Measurements from ENCODE around the gene CCDC85B. TPM values are rescaled to one million over a fixed set of nuclear protein-coding genes. Genes with fewer than 3 reads are reported as not detected.
A peak's percentile ranks its signal among the peaks of the same experiment; 100 is the strongest.

Gene CCDC85B
- total and polyA plus RNA-seq, 2 of the 13 experiments (the other 11 are each of a cell fraction or from before 2014, with no cell fraction given), result 8.2 to 19.5 TPM

DNA sequence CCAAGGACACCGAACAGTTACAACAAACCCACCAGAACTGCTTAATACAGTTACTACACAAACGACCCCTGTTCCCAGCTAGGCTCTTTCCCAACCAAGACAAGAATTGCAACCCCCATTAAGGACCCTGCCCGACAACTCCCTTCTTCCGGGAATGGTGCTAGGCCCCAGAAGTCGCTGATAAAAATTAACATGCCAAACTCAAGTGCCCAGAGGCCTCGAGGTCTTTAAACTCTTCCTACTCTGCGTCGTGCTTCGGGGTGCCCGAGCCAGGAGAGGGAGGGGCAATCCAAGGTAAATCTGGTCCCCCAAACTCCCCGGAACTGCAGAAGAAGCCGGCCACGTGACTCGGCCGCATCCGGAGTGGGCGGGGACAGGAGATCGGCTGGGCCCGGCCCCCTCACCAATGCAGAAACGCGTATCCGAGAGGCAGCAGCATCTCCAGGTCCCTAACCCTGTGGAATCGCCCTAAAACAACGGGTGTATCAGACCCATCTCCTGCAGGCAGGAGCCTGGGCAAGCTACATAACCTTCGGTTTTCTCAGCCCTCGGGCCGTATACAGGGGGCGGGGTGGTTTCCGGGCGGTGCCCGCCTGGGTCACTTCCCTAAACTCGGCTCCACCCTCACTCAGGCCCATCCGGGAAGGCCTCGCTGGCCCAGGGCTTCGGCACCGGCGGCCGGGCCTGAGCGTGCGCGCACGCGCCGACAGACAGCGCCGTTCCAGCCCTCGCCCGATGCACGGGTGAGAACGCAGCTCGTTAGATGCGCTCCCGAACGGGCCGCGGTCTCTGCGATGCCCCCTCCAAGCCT lies 33.6 kb upstream of the CCDC85B start (continued):
- no peak for TF ChIP-seq ZNF670 (CRISPR knock-in tag; IDR thresholded peaks at IDR 0.05; ENCODE audit: borderline replicate concordance)
- 0 out of 2 replicates have a peak, but pooled peaks have one; percentile 11 for TF ChIP-seq ZNF792 (CRISPR knock-in tag; IDR thresholded peaks at IDR 0.05)
- TF ChIP-seq FOXP1 (IDR thresholded peaks at IDR 0.05), result no peak
- TF ChIP-seq FOXP1 (CRISPR knock-in tag; IDR thresholded peaks at IDR 0.05), result no peak
- no peak for TF ChIP-seq ZNF12 (CRISPR knock-in tag; IDR thresholded peaks at IDR 0.05)
- TF ChIP-seq GPN1 (CRISPR knock-in tag; IDR thresholded peaks at IDR 0.05; ENCODE audit: borderline replicate concordance), result no peak
- TF ChIP-seq ZNF225 (CRISPR knock-in tag; IDR thresholded peaks at IDR 0.05), result no peak
- TF ChIP-seq, protein P1, sequence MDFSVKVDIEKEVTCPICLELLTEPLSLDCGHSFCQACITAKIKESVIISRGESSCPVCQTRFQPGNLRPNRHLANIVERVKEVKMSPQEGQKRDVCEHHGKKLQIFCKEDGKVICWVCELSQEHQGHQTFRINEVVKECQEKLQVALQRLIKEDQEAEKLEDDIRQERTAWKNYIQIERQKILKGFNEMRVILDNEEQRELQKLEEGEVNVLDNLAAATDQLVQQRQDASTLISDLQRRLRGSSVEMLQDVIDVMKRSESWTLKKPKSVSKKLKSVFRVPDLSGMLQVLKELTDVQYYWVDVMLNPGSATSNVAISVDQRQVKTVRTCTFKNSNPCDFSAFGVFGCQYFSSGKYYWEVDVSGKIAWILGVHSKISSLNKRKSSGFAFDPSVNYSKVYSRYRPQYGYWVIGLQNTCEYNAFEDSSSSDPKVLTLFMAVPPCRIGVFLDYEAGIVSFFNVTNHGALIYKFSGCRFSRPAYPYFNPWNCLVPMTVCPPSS (IDR thresholded peaks at IDR 0.05), result no peak
- TF ChIP-seq, protein P2, sequence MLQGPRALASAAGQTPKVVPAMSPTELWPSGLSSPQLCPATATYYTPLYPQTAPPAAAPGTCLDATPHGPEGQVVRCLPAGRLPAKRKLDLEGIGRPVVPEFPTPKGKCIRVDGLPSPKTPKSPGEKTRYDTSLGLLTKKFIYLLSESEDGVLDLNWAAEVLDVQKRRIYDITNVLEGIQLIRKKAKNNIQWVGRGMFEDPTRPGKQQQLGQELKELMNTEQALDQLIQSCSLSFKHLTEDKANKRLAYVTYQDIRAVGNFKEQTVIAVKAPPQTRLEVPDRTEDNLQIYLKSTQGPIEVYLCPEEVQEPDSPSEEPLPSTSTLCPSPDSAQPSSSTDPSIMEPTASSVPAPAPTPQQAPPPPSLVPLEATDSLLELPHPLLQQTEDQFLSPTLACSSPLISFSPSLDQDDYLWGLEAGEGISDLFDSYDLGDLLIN (CRISPR knock-in tag; IDR thresholded peaks at IDR 0.05; ENCODE audit: borderline replicate concordance), result no peak
- TF ChIP-seq HOXD1 (CRISPR knock-in tag; IDR thresholded peaks at IDR 0.05), result no peak
- TF ChIP-seq CBX5 (CRISPR knock-in tag; IDR thresholded peaks at IDR 0.05; ENCODE audit: borderline replicate concordance), result no peak
- TF ChIP-seq ZNF891 (CRISPR knock-in tag; IDR thresholded peaks at IDR 0.05), result peak; percentile 78; the same call in 1 of the 2 replicates
- TF ChIP-seq JUNB (CRISPR knock-in tag; IDR thresholded peaks at IDR 0.05; ENCODE audit: borderline replicate concordance), result no peak
- TF ChIP-seq, protein P3, sequence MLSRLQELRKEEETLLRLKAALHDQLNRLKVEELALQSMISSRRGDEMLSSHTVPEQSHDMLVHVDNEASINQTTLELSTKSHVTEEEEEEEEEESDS (CRISPR knock-in tag; IDR thresholded peaks at IDR 0.05; ENCODE audit: borderline replicate concordance), result no peak
- TF ChIP-seq ISL2 (CRISPR knock-in tag; IDR thresholded peaks at IDR 0.05), result 0 out of 2 replicates have a peak, but pooled peaks have one; percentile 17
- TF ChIP-seq ZNF234 (CRISPR knock-in tag; conservative IDR thresholded peaks at IDR 0.05), result no peak
- TF ChIP-seq SETDB1 (CRISPR knock-in tag; IDR thresholded peaks at IDR 0.05; ENCODE audit: borderline replicate concordance), result no peak
- TF ChIP-seq, protein P4, sequence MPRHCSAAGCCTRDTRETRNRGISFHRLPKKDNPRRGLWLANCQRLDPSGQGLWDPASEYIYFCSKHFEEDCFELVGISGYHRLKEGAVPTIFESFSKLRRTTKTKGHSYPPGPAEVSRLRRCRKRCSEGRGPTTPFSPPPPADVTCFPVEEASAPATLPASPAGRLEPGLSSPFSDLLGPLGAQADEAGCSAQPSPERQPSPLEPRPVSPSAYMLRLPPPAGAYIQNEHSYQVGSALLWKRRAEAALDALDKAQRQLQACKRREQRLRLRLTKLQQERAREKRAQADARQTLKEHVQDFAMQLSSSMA (CRISPR knock-in tag; IDR thresholded peaks at IDR 0.05), result no peak
- no peak for TF ChIP-seq GZF1 (CRISPR knock-in tag; IDR thresholded peaks at IDR 0.05)
- TF ChIP-seq, protein P5, sequence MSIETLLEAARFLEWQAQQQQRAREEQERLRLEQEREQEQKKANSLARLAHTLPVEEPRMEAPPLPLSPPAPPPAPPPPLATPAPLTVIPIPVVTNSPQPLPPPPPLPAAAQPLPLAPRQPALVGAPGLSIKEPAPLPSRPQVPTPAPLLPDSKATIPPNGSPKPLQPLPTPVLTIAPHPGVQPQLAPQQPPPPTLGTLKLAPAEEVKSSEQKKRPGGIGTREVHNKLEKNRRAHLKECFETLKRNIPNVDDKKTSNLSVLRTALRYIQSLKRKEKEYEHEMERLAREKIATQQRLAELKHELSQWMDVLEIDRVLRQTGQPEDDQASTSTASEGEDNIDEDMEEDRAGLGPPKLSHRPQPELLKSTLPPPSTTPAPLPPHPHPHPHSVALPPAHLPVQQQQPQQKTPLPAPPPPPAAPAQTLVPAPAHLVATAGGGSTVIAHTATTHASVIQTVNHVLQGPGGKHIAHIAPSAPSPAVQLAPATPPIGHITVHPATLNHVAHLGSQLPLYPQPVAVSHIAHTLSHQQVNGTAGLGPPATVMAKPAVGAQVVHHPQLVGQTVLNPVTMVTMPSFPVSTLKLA (IDR thresholded peaks at IDR 0.05), result no peak
- TF ChIP-seq NR1H2 (CRISPR knock-in tag; IDR thresholded peaks at IDR 0.05; ENCODE audit: borderline replicate concordance, low read depth), result no peak
- TF ChIP-seq, protein P6, sequence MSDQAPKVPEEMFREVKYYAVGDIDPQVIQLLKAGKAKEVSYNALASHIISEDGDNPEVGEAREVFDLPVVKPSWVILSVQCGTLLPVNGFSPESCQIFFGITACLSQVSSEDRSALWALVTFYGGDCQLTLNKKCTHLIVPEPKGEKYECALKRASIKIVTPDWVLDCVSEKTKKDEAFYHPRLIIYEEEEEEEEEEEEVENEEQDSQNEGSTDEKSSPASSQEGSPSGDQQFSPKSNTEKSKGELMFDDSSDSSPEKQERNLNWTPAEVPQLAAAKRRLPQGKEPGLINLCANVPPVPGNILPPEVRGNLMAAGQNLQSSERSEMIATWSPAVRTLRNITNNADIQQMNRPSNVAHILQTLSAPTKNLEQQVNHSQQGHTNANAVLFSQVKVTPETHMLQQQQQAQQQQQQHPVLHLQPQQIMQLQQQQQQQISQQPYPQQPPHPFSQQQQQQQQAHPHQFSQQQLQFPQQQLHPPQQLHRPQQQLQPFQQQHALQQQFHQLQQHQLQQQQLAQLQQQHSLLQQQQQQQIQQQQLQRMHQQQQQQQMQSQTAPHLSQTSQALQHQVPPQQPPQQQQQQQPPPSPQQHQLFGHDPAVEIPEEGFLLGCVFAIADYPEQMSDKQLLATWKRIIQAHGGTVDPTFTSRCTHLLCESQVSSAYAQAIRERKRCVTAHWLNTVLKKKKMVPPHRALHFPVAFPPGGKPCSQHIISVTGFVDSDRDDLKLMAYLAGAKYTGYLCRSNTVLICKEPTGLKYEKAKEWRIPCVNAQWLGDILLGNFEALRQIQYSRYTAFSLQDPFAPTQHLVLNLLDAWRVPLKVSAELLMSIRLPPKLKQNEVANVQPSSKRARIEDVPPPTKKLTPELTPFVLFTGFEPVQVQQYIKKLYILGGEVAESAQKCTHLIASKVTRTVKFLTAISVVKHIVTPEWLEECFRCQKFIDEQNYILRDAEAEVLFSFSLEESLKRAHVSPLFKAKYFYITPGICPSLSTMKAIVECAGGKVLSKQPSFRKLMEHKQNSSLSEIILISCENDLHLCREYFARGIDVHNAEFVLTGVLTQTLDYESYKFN (CRISPR knock-in tag; conservative IDR thresholded peaks at IDR 0.05), result no peak
- no peak for TF ChIP-seq SMYD3 (CRISPR knock-in tag; IDR thresholded peaks at IDR 0.05)

All from HepG2 (cell line).